ENCODE data around the gene MICB.
A peak's percentile ranks its signal among the peaks of the same experiment; 100 is the strongest.

MICB gene

DNA sequence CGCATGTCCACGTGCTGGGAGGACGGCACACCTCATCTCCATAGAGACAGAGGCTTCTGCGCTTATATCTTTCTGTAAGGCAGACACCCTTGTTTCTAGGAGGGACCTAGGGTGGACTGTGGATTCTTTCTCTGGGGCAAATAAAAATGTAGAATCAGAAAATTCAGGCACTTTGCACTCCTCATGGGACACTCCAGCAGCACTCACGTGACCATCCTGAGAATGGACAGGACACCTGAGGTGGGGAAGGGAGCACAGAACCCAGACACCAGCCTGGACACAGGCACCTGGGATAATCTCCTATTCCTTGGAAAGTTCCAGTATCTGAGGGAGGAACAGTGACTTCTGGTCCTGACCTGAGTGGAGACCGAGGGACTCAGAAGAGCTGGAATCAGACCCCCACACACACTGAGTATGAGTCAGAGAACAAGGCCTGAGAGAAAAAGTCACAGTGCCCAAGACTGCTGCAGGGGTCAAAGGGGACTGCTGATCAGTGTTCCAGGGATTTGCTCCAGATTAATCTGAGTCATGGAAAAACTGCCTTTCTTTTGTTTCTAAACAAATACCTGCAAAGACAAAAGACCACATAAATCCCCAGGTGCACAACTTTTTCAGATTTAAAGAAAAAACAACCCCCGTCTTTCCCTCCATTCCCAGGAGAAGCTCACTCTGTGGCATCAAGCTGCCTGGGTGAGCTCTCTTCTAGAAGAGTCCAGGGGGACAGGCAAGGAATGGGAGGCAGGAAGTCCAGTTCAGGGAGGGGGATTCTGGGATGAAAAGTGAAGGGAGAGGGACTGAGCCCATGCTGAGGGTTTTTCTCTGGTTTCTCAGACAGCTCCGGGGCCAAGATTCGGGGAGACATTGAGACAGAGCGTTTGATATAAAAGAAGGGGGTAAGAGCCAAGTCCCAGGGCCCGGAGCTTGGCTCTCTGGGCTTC is 35.6 kb upstream of the MICB start:
- DNase-seq (ENCODE audit: low read depth): no peak

DNA sequence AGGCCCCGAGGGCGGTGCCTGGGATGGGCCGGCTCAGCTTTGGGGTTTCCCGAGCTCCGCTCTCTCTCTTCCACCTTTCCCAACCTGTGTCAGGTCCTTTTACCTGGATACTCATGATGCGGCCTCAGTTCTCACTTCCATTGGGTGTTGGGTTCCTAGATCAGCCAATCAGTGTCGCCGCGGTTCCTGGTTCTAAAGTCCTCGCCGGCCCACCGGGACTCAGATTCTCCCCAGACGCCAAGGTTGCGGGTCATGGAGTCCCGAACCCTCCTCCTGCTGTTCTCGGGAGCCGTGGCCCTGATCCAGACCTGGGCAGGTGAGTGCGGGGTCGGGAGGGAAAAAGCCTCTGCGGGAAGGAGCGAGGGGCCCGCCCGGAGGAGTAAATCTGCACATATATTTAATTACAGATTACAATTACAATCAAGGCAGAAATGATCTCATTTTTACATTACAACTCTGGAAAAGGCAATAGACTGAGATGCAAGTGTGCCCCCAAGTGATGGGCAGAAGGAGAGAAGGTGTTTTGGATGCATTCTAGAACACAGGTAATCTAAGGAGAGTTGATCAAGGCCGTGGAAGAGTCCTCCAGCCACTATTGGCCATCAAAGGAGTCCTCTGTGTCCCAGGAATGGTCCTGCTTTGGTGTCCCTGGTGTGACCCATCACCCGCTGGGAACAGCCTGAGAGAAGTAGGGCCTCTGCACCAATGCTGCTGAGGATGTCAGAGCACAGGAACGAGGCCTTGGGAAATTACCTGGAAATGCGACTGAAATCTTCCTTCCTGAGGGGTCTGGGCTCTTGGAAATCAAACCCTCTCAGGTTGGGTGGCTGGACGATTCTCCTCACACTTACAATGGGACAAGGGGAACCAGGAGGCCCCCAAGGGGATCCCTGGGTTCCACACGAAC is 34.7 kb upstream of the MICB start:
- H3K4me3 ChIP-seq (ENCODE audit: low read depth, low read length): peak overlapping the region; percentile 30

More for the DNA sequence above, 35.6 kb upstream of the MICB start:
- H3K4me3 ChIP-seq (ENCODE audit: low read depth, low read length): peak overlapping the region; percentile 30
- TF ChIP-seq CTCF (IDR thresholded peaks at IDR 0.05; ENCODE audit: control insufficient read depth, extremely low read depth, insufficient read depth): no peak

GRCh38 chr6:31464252-31465184 is 33.4 kb upstream of the MICB start:
- no peak for DNase-seq (ENCODE audit: low read depth)
- H3K4me3 ChIP-seq (ENCODE audit: low read depth, low read length): no peak overlapping the region
- TF ChIP-seq CTCF (IDR thresholded peaks at IDR 0.05; ENCODE audit: control insufficient read depth, extremely low read depth, insufficient read depth): no peak

More for the DNA sequence above, 34.7 kb upstream of the MICB start:
- no peak for TF ChIP-seq CTCF (IDR thresholded peaks at IDR 0.05; ENCODE audit: control insufficient read depth, extremely low read depth, insufficient read depth)
- DNase-seq (ENCODE audit: low read depth): peak; percentile 65

DNA sequence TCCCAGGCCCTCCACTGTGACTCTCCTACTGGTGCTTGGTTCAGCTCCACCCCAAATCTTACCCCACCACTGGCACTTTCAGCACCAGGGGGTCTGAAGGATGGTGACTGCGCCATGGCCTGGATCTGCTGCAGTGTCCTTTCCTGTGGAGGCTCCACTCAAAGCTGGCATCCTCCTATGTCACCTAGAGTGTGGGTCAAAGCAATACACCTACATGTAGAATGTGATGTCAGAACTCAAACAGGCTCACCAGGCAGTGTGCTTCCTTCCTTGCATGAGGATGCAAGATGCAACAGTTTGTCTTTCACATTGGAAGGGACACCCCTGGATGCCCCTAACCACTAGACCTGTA is 32.8 kb upstream of the MICB start:
- no peak overlapping the region for H3K4me3 ChIP-seq (ENCODE audit: low read depth, low read length)
- DNase-seq (ENCODE audit: low read depth): no peak
- no peak for TF ChIP-seq CTCF (IDR thresholded peaks at IDR 0.05; ENCODE audit: control insufficient read depth, extremely low read depth, insufficient read depth)

DNA sequence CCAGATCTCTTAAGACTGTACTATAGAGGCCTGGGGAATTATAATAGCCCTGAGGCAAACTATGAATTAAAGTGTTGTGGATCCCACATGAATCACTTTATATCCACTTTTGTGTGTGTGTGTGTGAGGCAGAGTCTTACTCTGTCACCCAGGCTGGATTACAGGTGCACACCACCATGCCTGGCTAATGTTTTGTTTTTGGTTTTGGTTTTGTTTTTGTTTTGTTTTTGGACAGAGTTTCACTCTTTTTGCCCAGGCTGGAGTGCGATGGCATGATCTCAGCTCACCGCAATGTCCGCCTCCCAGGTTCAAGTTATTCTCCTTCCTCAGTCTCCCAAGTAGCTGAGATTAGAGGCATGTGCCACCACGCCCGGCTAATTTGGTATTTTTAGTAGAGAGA is 32.2 kb upstream of the MICB start:
- no peak for TF ChIP-seq CTCF (IDR thresholded peaks at IDR 0.05; ENCODE audit: control insufficient read depth, extremely low read depth, insufficient read depth)
- H3K4me3 ChIP-seq (ENCODE audit: low read depth, low read length): no peak overlapping the region
- DNase-seq (ENCODE audit: low read depth): no peak

DNA sequence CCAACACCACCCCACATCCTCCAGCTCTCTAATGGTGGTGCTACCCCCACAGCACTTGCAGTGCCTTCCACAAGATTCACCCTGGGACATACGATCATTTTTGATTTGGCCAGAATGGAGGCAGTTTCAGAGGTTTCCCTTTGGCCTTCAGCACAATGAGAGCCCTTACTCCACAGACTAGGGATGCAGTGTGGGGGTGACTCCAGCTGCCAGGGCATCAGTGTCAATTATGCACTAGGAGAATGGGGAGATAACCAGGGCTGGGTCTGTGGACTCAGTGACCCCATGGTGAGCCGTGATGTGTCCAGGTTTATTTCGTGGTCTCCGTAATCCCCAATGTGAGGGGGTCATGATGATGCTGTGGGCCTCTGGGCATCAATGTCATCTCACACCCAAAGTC is 31.5 kb upstream of the MICB start:
- DNase-seq (ENCODE audit: low read depth): no peak
- H3K4me3 ChIP-seq (ENCODE audit: low read depth, low read length): no peak overlapping the region
- TF ChIP-seq CTCF (IDR thresholded peaks at IDR 0.05; ENCODE audit: control insufficient read depth, extremely low read depth, insufficient read depth): no peak
